A673 (cell line): Measurements from ENCODE around the gene KIRREL3.

Experiments used
- CTCF ChIP-seq: fragments of 300-800, 200-600 bp; sonication (generic); conservative IDR thresholded peaks from 2 replicates; pipeline ENCODE4 v1.5.1; 2017; ENCODE audit warnings: low read depth, mild to moderate bottlenecking, antibody characterized with exemption, low read length, moderate library complexity, mixed read lengths
- EZH2 ChIP-seq: fragments of 200-600 bp; sonication (generic); IDR thresholded peaks from 2 replicates; pipeline ENCODE4 v1.6.1; 2017; ENCODE audit warnings: borderline replicate concordance, low read depth, mild to moderate bottlenecking, mixed read lengths, antibody characterized with exemption, low read length; ENCODE audit not compliant: poor library complexity, severe bottlenecking

- TF ChIP-seq CTCF (no peak), EZH2 (no peak)
Observed at GRCh38 chr11:126868741-126869140, 131.8 kb downstream of the KIRREL3 start.
